Activated T-helper 17 cell treated with anti-CD3 and anti-CD28 coated beads, Interleukin-2, amount 50 U/mL, for 72 hours (primary cell): Measurements from ENCODE around the gene GNG13. TPM values are rescaled to one million over a fixed set of nuclear protein-coding genes. Genes with fewer than 3 reads are reported as not detected.
"Not testable (repeated sequence)": the region's sequence is repeated elsewhere in the genome, so short reads cannot be mapped to it uniquely, and the experiment has no call there.

ENCODE experiments used
- ATAC-seq: fragments of 150-1000 bp; cut with Tn5 transposase; replicated peaks from 2 replicates; pipeline ENCODE4 v1.10.0; 2021; ENCODE audit warnings: mild to moderate bottlenecking, moderate library complexity
- H3K27ac Mint-ChIP-seq: one replicate; pipeline ENCODE4 v1.8.0; 2022; ENCODE audit warnings: mixed read lengths
- H3K27me3 Mint-ChIP-seq: one replicate; pipeline ENCODE4 v1.8.0; 2022; ENCODE audit warnings: mixed read lengths
- H3K36me3 Mint-ChIP-seq: one replicate; pipeline ENCODE4 v1.8.0; 2022; ENCODE audit warnings: low read depth, mild to moderate bottlenecking, mixed read lengths
- H3K4me1 Mint-ChIP-seq: one replicate; pipeline ENCODE4 v1.8.0; 2022; ENCODE audit warnings: mixed read lengths
- H3K4me3 Mint-ChIP-seq: one replicate; pipeline ENCODE4 v1.8.0; 2022; ENCODE audit warnings: mild to moderate bottlenecking, mixed read lengths
- H3K9me3 Mint-ChIP-seq: one replicate; pipeline ENCODE4 v1.8.0; 2022; ENCODE audit warnings: mixed read lengths
- total RNA-seq, 2 donors: library from RNA; stranded (reverse); gene quantifications; one replicate each; pipeline ENCODE4 v1.2.3, GENCODE V29; 2022

GNG13 gene
- total RNA-seq, 2 donors from 2014 or later = not detected

DNA sequence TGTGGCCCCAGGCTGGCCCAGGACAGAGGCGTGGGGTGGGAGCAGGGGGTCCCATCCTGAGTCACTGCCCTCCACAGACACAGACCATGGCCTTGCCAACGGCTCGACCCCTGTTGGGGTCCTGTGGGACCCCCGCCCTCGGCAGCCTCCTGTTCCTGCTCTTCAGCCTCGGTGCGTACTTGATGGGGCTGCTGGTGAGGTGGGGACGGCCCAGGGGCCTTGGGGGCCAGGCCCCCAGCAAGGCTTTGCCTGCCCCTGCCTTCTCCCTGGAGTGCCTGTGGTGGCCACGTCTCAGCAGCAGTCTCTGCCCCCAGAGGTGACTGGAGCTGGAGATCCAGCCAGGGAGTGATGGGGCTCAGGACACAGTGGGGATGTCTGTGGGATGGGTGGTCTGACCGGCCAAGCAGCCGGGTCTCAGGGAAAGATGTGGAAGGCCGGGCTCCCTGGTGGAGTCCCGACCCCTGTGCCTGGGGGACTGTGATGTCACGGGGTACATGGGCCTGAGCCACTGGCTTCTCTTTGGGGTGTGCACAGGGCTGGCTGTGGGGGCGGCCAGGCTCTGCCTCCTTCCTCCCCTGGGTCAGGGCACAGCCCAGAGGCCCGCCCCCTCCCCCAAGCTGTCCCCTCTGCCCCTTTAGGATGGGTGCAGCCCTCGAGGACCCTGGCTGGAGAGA, 37.8 kb downstream of the GNG13 start:
- no peaks in the 10 kb centered on the region for H3K36me3 Mint-ChIP-seq
- no peak overlapping the region for H3K4me3 Mint-ChIP-seq
- no peak overlapping the region for H3K27ac Mint-ChIP-seq
- H3K4me1 Mint-ChIP-seq = no peaks in the 10 kb centered on the region
- peaks cover 2% of the 10 kb centered on the region for H3K27me3 Mint-ChIP-seq
- ATAC-seq = no peak
- no peaks in the 10 kb centered on the region for H3K9me3 Mint-ChIP-seq

DNA sequence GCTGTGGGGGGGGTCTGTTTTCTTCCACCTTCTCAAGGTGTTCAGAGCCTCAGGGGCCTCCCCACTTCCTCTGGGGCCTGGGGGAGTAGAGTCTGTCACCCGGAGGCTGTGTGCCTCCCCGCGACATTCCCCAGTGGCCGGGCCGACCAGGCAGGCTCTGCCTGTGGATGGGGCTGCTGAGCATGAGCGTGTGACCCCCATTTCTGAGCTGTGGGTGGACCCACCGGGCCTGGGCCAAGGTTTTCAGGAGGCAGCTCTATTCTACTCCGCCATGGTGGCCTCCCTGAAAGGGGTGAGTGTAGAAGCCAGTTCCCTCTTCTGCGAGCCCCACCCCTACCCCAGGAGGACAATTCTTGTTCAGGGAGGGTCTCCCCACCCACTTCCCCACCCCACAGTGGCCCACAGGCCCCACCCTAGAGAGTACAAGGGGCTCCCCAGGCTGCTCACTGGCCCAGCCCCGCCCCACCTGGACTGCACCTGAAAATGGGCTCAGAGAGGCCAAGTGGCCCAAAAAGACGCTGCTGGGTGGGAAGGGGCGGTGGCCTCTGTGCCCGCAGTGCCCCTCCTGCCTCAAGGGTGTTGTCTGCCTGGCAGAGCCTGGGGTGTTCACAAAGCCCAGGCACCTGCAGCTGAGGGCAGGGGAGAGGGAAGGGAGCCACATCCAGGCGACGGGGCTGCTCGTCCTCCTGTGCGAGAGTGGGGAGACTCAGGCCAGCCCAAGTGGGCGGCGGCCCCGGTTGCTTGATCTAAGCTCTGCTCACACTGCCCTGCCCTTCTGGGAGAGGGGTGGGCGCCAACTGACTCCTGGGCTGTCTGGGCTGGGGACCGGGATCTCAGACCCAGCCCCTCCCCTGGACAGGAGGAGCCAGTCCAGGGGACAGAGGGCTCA, 38.7 kb downstream of the GNG13 start:
- Mint-ChIP-seq H3K27ac (no peak overlapping the region), H3K4me3 (no peak overlapping the region), H3K36me3 (no peaks in the 10 kb centered on the region), H3K4me1 (no peaks in the 10 kb centered on the region), H3K27me3 (peaks cover 5% of the 10 kb centered on the region), H3K9me3 (no peaks in the 10 kb centered on the region)
- no peak for ATAC-seq

DNA sequence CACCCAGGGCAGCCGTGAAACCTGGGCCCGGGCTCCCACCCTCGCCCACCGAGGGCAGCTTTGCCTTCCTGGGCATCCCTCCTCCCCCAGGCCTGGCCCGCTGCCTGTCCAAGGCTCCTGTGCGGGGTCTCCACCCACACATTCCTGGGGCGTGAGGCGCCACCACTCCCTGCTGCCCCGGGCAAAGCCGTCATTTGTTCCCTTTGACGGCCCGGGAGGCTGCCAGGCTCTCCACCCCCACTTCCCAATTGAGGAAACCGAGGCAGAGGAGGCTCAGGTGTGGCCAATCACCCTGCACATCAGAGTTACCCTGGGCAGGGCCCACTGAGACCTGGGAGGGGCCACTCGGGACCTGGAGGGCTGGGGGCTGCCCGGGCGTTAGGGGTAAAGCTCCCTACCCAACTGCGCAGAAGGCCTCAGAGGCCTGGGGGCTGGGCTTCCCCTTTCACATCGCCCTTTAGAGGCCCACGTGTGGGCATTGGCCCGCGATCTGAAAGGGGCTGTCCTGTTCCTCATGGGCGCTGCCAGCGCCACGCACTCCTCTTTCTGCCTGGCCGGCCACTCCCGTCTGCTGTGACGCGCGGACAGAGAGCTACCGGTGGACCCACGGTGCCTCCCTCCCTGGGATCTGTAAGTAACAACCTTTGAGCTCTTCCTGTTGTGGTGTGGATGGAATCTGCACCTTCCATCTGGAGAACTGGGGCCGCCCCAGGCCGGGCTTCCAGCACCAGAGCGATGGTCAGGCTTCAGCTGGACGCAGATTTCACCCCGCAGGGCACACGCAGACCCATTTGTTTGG, 39.8 kb downstream of the GNG13 start, which contains the start of gene MSLN:
Gene MSLN, plus strand, starts transcription at position 190 of the 799 bp plus-strand sequence. CDS start 1,947 bp downstream, outside the sequence.
- Mint-ChIP-seq H3K4me1 (no peaks in the 10 kb centered on the region), H3K4me3 (no peak within 1 kb of the TSS)

DNA sequence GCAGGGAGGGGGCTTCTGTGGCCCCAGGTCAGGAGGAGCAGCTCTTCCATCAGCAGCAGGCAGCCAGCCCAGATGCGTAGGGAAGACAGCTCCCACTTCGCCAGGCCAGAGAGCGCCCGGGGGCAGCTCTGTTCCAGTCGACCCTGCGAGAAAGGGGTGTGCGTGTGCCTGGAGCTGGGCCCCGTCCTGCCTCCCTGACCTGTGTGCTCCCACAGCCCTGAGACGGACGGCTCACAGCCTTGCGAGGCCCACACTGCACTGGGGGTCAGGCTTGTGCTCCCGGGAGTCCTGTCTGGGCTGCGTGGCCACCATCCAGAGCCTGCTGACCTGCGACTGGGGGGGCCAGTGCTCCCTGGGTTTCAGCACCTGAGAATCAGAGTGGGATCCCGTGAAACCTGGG, 40.5 kb downstream of the GNG13 start:
- Mint-ChIP-seq H3K4me3 (no peak overlapping the region), H3K36me3 (no peaks in the 10 kb centered on the region), H3K27me3 (peaks cover 5% of the 10 kb centered on the region), H3K27ac (no peak overlapping the region), H3K9me3 (no peaks in the 10 kb centered on the region), H3K4me1 (no peaks in the 10 kb centered on the region)
- ATAC-seq = no peak

More for the DNA sequence above, 39.8 kb downstream of the GNG13 start, which contains the start of gene MSLN:
- Mint-ChIP-seq H3K36me3 (no peaks in the 10 kb centered on the region), H3K27ac (no peak within 1 kb of the TSS), H3K27me3 (peaks cover 5% of the 10 kb centered on the region), H3K9me3 (no peaks in the 10 kb centered on the region)
- no peak for ATAC-seq

DNA sequence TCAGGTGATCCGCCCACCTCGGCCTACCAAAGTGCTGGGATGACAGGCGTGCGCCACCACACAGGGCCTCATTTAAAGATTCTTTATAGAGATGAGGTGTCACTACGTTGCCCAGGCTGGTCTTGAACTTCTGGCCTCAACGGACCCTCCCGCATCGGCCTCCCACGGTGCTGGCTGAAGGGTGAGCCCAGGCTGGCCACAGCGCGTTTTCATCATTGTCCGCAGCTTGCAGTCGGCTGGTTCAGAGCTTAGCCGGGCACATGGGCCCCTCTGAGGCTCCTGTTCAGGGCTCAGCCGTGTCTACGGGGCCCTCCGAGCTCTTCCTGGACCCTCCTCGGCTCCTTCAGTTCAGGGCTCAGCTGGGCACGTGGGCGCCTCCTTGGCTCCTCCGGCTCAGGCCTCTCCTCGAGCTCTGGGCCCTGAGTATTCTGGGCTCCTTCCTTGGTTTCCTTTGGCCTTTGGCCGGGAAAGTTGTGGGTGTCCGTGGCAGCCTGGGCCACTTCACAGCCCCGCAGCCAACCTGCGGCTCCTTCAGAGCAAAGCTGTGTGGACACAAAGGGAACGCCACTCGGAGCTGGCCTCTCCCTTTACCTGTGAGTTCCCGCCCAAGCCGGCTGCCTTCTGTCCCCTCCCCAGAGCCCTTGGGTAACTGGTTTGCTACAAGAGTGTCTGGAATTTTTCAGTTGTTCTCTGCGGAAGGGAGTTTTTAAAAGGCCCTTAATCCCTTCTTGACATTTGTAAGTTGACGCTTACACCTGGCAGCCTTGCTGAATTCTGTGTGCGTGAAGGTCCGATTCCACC, 41.2 kb downstream of the GNG13 start:
- no peak for ATAC-seq
- no peaks in the 10 kb centered on the region for H3K36me3 Mint-ChIP-seq
- H3K4me3 Mint-ChIP-seq = no peak overlapping the region
- peaks cover 5% of the 10 kb centered on the region for H3K27me3 Mint-ChIP-seq
- no peaks in the 10 kb centered on the region for H3K4me1 Mint-ChIP-seq
- no peak overlapping the region for H3K27ac Mint-ChIP-seq
- H3K9me3 Mint-ChIP-seq = no peaks in the 10 kb centered on the region

DNA sequence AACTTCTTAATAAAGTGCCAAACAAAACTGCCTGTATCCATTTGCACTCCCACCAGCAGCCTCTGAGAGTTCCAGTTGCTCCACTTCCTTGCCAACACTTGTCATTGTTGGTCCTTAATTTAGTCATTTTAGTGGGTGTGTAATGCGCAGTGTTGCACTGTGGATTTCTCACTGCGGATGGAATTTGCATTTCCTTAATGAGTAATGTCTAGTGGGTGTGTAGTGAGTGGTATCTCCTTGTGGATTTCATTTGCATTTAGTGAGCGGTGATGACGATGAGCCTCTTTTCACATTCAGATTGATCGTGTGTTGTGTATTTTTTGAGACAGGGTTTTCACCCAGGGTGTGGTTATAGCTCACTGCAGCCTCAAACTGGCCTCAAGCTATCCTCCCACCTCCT, 44.1 kb downstream of the GNG13 start:
- Mint-ChIP-seq H3K27me3 (peaks cover 5% of the 10 kb centered on the region), H3K36me3 (no peaks in the 10 kb centered on the region), H3K27ac (no peak overlapping the region), H3K4me1 (no peaks in the 10 kb centered on the region), H3K4me3 (no peak overlapping the region), H3K9me3 (no peaks in the 10 kb centered on the region)
- ATAC-seq = peak; percentile 95

DNA sequence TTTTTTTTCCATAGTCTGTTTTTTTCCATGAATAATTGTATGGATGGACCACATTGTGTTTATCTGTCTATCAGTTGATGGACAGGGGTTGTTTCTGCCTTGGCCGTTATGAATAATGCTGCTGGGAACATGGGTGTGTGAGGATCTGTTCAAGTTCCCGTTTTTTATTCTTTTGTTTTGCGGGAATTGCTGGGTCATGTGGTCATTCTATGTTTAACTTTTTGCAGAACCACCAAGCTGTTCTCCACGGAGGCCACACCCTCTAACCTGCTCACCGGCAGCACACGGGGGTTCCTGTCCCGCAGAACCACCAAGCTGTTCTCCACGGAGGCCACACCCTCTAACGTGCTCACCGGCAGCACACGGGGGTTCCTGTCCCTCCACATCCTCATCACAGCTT, 45.9 kb downstream of the GNG13 start:
- H3K27ac Mint-ChIP-seq = no peak overlapping the region
- no peaks in the 10 kb centered on the region for H3K36me3 Mint-ChIP-seq
- H3K27me3 Mint-ChIP-seq = peaks cover 5% of the 10 kb centered on the region
- no peaks in the 10 kb centered on the region for H3K4me1 Mint-ChIP-seq
- no peak for ATAC-seq
- H3K9me3 Mint-ChIP-seq = no peaks in the 10 kb centered on the region
- H3K4me3 Mint-ChIP-seq = no peak overlapping the region

DNA sequence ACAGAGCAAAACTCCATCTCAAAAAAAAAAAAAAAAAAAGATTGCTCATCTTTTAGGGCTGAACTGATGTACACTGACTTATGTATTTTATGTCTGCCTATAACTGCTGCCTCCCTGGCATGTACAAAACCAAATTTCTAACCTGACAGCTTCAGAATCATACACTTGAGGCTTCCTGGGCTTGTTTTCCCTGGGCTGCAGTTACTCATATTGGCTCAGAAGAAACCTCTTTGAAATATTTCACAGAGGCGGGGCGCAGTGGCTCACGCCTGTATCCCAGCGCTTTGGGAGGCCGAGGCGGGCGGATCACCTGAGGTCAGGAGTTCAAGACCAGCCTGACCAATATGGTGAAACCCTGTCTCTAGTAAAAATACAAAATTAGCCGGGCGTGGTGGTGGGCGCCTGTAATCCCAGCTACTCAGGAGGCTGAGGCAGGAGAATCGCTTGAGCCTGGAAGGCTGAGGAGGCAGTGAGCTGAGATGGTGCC, 46.4 kb downstream of the GNG13 start:
- not testable (repeated sequence) for ATAC-seq

DNA sequence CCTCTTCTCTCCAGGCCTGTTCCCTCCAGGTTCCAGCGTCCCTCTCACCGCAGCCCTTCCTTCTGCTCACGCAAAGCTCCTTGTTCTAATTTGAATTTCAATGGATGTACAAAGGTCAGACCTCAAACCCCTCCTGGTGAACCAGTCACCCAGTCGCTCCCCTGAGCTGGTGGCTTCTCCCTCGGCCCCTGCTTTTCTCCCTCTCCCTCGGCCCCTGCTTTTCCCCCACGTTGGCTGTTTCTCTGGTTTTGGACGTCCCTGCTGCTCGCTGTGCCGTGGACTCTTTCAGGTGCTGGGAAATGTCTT, 48.6 kb downstream of the GNG13 start:
- Mint-ChIP-seq H3K9me3 (no peaks in the 10 kb centered on the region), H3K27ac (no peak overlapping the region), H3K4me1 (no peaks in the 10 kb centered on the region), H3K4me3 (no peak overlapping the region), H3K27me3 (no peaks in the 10 kb centered on the region), H3K36me3 (no peaks in the 10 kb centered on the region)
- ATAC-seq = no peak

More for the DNA sequence above, 46.4 kb downstream of the GNG13 start:
- not testable (repeated sequence) for H3K36me3 Mint-ChIP-seq, H3K27ac Mint-ChIP-seq, H3K4me3 Mint-ChIP-seq, H3K27me3 Mint-ChIP-seq, H3K4me1 Mint-ChIP-seq, H3K9me3 Mint-ChIP-seq

DNA sequence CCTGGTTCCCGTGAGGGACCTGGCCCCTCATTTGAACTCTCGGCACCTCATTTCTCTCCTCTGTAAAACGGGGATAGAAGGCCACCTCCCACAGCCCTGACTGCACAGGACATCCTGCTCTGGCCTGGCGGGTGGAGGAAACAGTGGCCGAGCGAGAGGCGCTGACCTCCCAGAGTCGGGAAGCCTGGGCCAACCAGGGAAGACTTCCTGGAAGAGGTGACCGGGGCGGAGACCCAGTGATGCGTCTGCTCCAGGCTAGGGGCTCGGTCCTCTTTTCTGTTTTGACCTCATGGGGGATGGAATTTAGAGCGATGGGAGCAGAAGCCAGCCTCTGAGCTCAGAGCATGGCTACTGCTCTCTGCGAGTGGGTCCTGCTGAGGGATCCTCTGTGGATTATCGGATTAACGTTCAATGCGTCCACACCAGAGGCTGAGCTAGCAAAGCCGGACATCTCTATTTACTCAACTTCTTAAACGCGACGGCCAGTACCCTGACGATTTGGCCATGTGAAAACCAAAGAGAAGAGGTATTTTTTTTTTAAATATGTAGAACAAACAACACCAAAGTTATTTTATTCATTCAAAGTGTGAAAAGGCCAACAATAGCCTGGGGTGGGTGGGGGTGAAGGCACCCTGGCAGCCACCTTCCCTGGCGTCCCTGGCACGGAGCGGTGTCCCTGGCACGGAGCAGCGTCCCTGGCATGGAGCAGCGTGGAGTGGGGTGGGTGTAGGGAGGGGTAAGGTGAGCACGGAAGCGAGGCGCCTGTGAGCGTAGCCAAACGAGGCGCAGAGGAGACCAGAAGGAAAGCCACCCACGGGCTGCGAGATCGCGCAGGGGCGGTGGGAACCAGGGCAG, 49.2 kb downstream of the GNG13 start:
- Mint-ChIP-seq H3K9me3 (no peaks in the 10 kb centered on the region), H3K36me3 (no peaks in the 10 kb centered on the region), H3K4me3 (no peak overlapping the region), H3K4me1 (no peaks in the 10 kb centered on the region), H3K27me3 (no peaks in the 10 kb centered on the region), H3K27ac (no peak overlapping the region)
- no peak for ATAC-seq

DNA sequence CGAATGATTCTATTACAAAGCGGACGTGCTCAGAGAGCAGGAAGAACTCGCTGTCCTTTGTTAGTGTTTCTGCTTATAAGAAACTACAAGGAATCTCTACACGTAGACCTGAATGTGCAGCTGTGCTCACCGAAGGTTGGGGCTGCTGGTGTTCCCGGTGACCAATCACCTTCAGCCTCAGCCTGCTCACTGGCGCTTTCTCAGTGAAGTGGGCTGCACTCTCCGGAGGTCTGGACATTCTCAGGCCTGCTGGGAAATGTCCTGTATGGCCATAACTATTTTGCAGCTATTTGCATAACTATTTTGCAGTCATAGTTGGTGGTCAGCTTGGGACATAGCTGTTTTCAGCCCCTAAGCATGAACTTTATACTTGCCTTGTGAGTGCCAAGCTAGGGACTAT, 50.0 kb downstream of the GNG13 start:
- no peaks in the 10 kb centered on the region for H3K36me3 Mint-ChIP-seq
- no peaks in the 10 kb centered on the region for H3K4me1 Mint-ChIP-seq
- no peak overlapping the region for H3K27ac Mint-ChIP-seq
- H3K4me3 Mint-ChIP-seq = no peak overlapping the region
- no peaks in the 10 kb centered on the region for H3K27me3 Mint-ChIP-seq
- ATAC-seq = no peak
- no peaks in the 10 kb centered on the region for H3K9me3 Mint-ChIP-seq

DNA sequence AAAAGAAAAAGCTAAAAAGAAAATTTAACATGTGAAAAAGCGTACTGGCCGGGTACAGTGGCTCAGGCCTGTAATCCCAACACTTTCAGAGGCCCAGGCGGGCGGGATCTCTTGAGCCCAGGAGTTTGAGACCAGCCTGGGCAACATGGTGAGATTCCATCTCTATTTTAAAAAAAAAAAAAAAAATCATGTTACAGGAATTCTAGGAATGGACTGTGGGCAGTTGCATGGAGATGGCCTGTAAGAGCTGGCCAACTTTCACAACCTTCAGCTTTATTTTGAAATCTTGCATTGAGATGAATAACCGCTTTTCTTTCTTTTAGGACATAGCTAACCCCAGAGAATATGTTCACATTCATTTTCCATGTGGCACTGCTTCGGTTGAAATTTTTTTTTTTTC, 51.5 kb downstream of the GNG13 start:
- no peaks in the 10 kb centered on the region for H3K9me3 Mint-ChIP-seq
- no peaks in the 10 kb centered on the region for H3K36me3 Mint-ChIP-seq
- H3K27me3 Mint-ChIP-seq = no peaks in the 10 kb centered on the region
- no peak overlapping the region for H3K4me3 Mint-ChIP-seq
- no peak for ATAC-seq
- H3K4me1 Mint-ChIP-seq = no peaks in the 10 kb centered on the region
- no peak overlapping the region for H3K27ac Mint-ChIP-seq
